HG03457 (cell line): ENCODE data around the gene RGS12.

ENCODE experiments used
- ATAC-seq: cut with Tn5 transposase; IDR thresholded peaks from one replicate; pipeline ENCODE4 v1.9.1; 2021; ENCODE audit warnings: moderate number of reproducible peaks; ENCODE audit not compliant: unreplicated experiment

Gene RGS12

GRCh38 chr4:3254302-3255131 is 38.3 kb upstream of the RGS12 start:
- ATAC-seq, result no peak

- ATAC-seq, result no peak
Measured at GRCh38 chr4:3255611-3256186, 37.1 kb upstream of the RGS12 start.

- ATAC-seq, result no peak
Measured at GRCh38 chr4:3256230-3257102, 36.4 kb upstream of the RGS12 start.

GRCh38 chr4:3257103-3257555 is 35.7 kb upstream of the RGS12 start:
- no peak for ATAC-seq

GRCh38 chr4:3257556-3258482 is 35.0 kb upstream of the RGS12 start:
- ATAC-seq, result no peak

GRCh38 chr4:3261411-3262207 is 31.2 kb upstream of the RGS12 start:
- ATAC-seq, result no peak

- ATAC-seq, result no peak
Measured at GRCh38 chr4:3262208-3263052, 30.4 kb upstream of the RGS12 start.

- no peak for ATAC-seq
Measured at GRCh38 chr4:3263053-3263875, 29.6 kb upstream of the RGS12 start.

GRCh38 chr4:3263876-3264193 is 29.0 kb upstream of the RGS12 start:
- ATAC-seq, result no peak

GRCh38 chr4:3266076-3266475 is 26.7 kb upstream of the RGS12 start:
- no peak for ATAC-seq

GRCh38 chr4:3267576-3268394 is 25.0 kb upstream of the RGS12 start:
- no peak for ATAC-seq

- no peak for ATAC-seq
Measured at GRCh38 chr4:3268395-3269104, 24.3 kb upstream of the RGS12 start.

GRCh38 chr4:3269105-3269927 is 23.5 kb upstream of the RGS12 start:
- no peak for ATAC-seq

GRCh38 chr4:3269991-3270611 is 22.7 kb upstream of the RGS12 start:
- no peak for ATAC-seq

- no peak for ATAC-seq
Measured at GRCh38 chr4:3271131-3271530, 21.7 kb upstream of the RGS12 start.
